Activated CD4-positive, alpha-beta T cell treated with anti-CD3 and anti-CD28 coated beads, Interleukin-2, amount 50 U/mL, for 1 hour (primary cell): ENCODE data around the gene TMEM151B.
"Not testable (repeated sequence)": the region's sequence is repeated elsewhere in the genome, so short reads cannot be mapped to it uniquely, and the experiment has no call there.

Experiments used
- DNase-seq: peaks from one replicate; pipeline ENCODE4 v3.0.0-alpha.2; 2020

TMEM151B gene

GRCh38 chr6:44339763-44340625 is 69.7 kb downstream of the TMEM151B start:
- DNase-seq, result no peak

- DNase-seq, result no peak
Measured at GRCh38 chr6:44341095-44341890, 71.0 kb downstream of the TMEM151B start.

GRCh38 chr6:44342052-44342451 is 71.8 kb downstream of the TMEM151B start:
- no peak for DNase-seq

- DNase-seq, result no peak
Measured at GRCh38 chr6:44342489-44342888, 72.2 kb downstream of the TMEM151B start, which contains the start of gene SPATS1. SPATS1 (plus strand) TSS chr6:44342650; CDS start chr6:44343096, 446 bp downstream.

GRCh38 chr6:44346818-44347217 is 76.6 kb downstream of the TMEM151B start:
- DNase-seq, result not testable (repeated sequence)

GRCh38 chr6:44349904-44350649 is 79.8 kb downstream of the TMEM151B start:
- DNase-seq, result no peak

GRCh38 chr6:44350650-44350994 is 80.4 kb downstream of the TMEM151B start:
- DNase-seq, result not testable (repeated sequence)

GRCh38 chr6:44352259-44352658 is 82.0 kb downstream of the TMEM151B start:
- DNase-seq, result no peak

GRCh38 chr6:44353336-44353735 is 83.1 kb downstream of the TMEM151B start:
- DNase-seq, result no peak

- DNase-seq, result no peak
Measured at GRCh38 chr6:44355640-44356039, 85.4 kb downstream of the TMEM151B start.

- DNase-seq, result no peak
Measured at GRCh38 chr6:44356487-44356886, 86.2 kb downstream of the TMEM151B start.
